HL-60 (cell line): ENCODE data around the gene CCT5.

Experiments
- DNase-seq, 2 experiments: peaks; one replicate each; pipeline ENCODE4 v3.0.0-alpha.2; 2010 to 2020; ENCODE audit warnings: low read depth in 1 of 2, low spot score in 1 of 2
- H3K27ac ChIP-seq: fragments of 250-450 bp; sonication (Bioruptor Pico); replicated peaks from 2 replicates; pipeline ENCODE4 v1.5.1; 2020; ENCODE audit warnings: mild to moderate bottlenecking, moderate library complexity
- H3K27me3 ChIP-seq: fragments of 250-450 bp; sonication (Bioruptor Pico); 2 replicates; pipeline ENCODE4 v1.5.1; 2021; ENCODE audit warnings: mild to moderate bottlenecking, moderate library complexity; ENCODE audit not compliant: insufficient read depth, poor library complexity, severe bottlenecking
- H3K4me3 ChIP-seq: replicated peaks from 2 replicates; pipeline ENCODE4 v1.5.1; 2011; ENCODE audit warnings: mild to moderate bottlenecking, control low read depth, low read length; ENCODE audit not compliant: insufficient read depth
- CTCF ChIP-seq: IDR thresholded peaks from one replicate; pipeline ENCODE4 v1.5.1; 2011; ENCODE audit warnings: low read length, control low read depth, inconsistent platforms; ENCODE audit not compliant: insufficient read depth
- GABPA ChIP-seq: IDR thresholded peaks from 2 replicates; pipeline ENCODE4 v1.6.1; 2012; ENCODE audit warnings: low read depth
- POLR2AphosphoS5 ChIP-seq: IDR thresholded peaks from 2 replicates; pipeline ENCODE4 v1.6.1; 2012; ENCODE audit warnings: low read depth
- REST ChIP-seq: IDR thresholded peaks from 2 replicates; pipeline ENCODE4 v1.6.1; 2012; ENCODE audit warnings: low read depth; ENCODE audit not compliant: insufficient replicate concordance
- SPI1 ChIP-seq: IDR thresholded peaks from 2 replicates; pipeline ENCODE4 v1.6.1; 2012; ENCODE audit warnings: low read depth, mild to moderate bottlenecking, borderline replicate concordance

CCT5 gene

GRCh38 chr5:10251405-10251804 is 1.3 kb downstream of the CCT5 start:
- Histone ChIP-seq H3K27ac (peak overlapping the region; percentile 100), H3K27me3 (no peaks in the 10 kb centered on the region), H3K4me3 (peak overlapping the region; percentile 87)
- DNase-seq, result peak in 1 of 2 experiments; percentile 67
- no peak for TF ChIP-seq REST
- TF ChIP-seq SPI1, result 0 out of 2 replicates have a peak, but pooled peaks have one; percentile 6
- TF ChIP-seq POLR2AphosphoS5, result 0 out of 2 replicates have a peak, but pooled peaks have one; percentile 26

GRCh38 chr5:10253390-10253789 is 3.3 kb downstream of the CCT5 start:
- DNase-seq, result no peak
- no peaks in the 10 kb centered on the region for H3K27me3 ChIP-seq
- no peak overlapping the region for H3K4me3 ChIP-seq
- no peak overlapping the region for H3K27ac ChIP-seq
- TF ChIP-seq GABPA (no peak), SPI1 (no peak), POLR2AphosphoS5 (no peak), CTCF (no peak), REST (no peak)

- Histone ChIP-seq H3K27me3 (no peaks in the 10 kb centered on the region), H3K27ac (no peak overlapping the region), H3K4me3 (no peak overlapping the region)
- TF ChIP-seq SPI1, result no peak
- TF ChIP-seq CTCF, result no peak
- TF ChIP-seq POLR2AphosphoS5, result no peak
- no peak for DNase-seq
These were observed 4.6 kb downstream of the CCT5 start for GRCh38 chr5:10254686-10255085.

GRCh38 chr5:10257870-10258269 is 7.8 kb downstream of the CCT5 start:
- Histone ChIP-seq H3K27me3 (no peaks in the 10 kb centered on the region), H3K27ac (no peak overlapping the region), H3K4me3 (no peak overlapping the region)
- DNase-seq, result no peak
- TF ChIP-seq POLR2AphosphoS5 (no peak), GABPA (no peak), CTCF (no peak), REST (no peak), SPI1 (no peak)
